HG03135 (cell line): ENCODE data around the gene NGEF.
"Not testable (repeated sequence)": the region's sequence is repeated elsewhere in the genome, so short reads cannot be mapped to it uniquely, and the experiment has no call there.

Source experiments
- ATAC-seq: cut with Tn5 transposase; IDR thresholded peaks from one replicate; pipeline ENCODE4 v1.9.1; 2021; ENCODE audit warnings: mild to moderate bottlenecking, moderate library complexity; ENCODE audit not compliant: unreplicated experiment

Gene NGEF

GRCh38 chr2:233023007-233023760, 10.1 kb upstream of the NGEF start:
- ATAC-seq: no peak

DNA sequence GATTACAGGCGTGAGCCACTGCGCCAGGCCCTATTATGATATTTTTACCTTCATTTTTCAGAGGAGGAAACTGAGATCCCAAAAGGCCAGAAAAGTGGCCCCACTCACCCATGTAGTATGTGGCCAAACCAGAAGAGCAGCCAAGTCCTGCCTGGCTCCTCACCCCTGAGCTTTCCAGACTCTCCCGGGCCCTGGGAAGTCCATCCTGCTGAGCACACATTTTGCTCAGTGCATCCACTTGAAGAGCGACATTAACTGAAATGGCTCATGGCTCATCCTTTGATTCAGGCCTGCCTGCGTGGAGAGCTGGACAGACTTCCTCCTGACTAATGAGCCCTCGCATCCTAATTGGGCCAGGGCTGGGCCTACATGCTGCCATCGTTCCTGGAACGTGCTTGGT, 9.5 kb upstream of the NGEF start:
- no peak for ATAC-seq

- ATAC-seq: no peak
These were observed 8.7 kb upstream of the NGEF start for GRCh38 chr2:233021771-233022170.

DNA sequence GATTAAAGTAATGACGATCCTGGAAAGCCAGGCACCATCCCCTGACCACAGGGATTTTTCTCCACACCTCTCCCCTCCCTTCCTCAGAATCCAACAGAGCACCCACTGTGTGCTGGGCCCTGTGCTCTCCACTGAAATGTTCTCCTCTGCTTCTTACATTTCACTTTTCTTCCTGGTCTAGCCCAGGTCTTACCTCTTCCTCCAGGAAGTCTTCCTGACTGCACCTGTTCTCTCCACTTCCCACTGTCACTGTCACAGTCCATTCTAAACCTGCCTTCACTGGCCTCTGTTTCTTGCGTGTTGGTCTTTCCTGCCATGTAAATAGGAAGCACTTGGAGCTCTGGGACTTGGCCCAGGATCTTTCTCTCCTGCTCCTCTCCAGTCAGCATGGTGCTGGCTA, 7.4 kb upstream of the NGEF start:
- no peak for ATAC-seq

DNA sequence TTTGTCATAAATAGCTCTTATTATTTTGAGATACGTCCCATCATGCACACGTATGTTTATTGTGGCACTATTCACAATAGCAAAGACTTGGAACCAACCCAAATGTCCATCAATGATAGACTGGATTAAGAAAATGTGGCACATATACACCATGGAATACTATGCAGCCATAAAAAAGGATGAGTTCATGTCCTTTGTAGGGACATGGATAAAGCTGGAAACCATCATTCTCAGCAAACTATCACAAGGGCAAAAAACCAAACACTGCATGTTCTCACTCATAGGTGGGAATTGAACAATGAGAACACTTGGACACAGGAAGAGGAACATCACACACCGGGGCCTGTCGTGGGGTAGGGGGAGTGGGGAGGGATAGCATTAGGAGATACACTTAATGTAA, 6.6 kb upstream of the NGEF start:
- ATAC-seq: not testable (repeated sequence)

DNA sequence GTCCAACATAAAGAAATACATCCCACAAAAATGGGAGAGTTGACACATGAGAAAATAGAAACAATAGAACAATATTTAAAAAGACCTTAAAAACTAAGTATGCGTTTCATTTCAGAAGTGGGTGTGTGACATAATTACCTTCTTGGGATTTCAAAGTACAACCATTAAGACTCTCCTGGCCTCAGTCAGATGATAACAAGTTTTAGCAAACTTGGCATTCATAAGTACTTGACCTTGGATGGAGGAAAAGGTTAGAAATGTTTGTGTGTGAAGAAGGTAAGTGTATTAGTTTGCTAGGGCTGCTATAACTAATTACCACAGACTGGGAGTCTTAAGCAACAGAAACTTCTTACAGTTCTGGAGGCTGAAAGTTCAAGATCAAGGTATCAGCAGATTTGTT, 4.9 kb upstream of the NGEF start:
- no peak for ATAC-seq

- no peak for ATAC-seq
These were observed 2.1 kb upstream of the NGEF start for GRCh38 chr2:233015019-233015645.

- ATAC-seq: no peak
These were observed 594 bp upstream of the NGEF start for GRCh38 chr2:233013650-233014049.

DNA sequence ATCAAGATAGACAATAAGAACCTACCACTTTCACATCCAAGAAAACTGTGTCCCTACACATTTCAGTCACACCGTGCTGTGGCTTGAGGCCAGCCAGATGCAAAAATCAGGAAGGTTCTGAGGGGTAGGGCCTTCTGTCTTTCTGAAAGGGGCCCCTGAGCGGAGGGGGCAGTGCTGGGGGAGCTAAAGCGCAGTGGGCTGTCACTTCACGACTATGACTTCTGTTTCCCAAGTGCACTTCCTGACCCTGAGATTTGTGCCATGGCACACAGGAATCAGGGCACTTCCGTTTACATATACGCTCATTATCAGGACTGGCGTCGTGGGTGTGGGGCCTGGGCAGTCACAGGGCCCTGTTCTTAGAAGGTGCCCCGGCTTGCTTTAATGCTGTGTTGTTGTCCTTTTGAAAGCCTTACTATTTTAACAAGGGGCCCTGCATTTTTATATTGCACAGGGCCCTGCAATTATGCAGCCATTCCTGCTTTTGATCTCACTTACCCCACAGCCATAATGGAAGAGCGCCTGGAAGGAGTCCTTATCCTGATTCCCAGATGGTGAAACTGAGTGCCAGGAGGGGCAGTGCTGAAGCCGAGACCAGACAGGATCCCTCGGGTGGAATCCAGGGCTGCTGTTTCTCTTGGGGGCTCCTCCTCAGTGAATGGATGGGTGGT, 620 bp downstream of the NGEF start:
- ATAC-seq: no peak

DNA sequence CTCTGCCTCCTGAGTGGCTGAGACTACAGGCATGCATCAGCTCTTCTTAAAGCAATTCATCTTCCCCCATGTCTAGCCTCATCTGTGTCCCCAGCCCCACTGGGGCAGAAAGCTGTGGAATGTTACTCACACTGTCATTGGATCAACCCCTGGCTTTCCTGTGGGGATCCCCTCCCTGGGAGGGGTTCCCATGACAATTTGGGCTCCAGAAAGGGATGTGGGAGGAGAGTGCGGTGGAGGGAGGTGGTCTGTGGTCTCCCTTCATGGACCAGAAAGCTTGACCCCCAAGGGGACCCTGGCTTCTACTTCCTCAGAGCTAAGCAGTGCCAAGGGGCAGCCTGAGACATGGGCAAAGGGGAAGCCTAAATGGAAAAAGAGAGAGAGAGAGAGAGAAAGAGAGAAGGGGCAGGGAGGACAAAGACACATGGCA, 1.3 kb downstream of the NGEF start:
- no peak for ATAC-seq

DNA sequence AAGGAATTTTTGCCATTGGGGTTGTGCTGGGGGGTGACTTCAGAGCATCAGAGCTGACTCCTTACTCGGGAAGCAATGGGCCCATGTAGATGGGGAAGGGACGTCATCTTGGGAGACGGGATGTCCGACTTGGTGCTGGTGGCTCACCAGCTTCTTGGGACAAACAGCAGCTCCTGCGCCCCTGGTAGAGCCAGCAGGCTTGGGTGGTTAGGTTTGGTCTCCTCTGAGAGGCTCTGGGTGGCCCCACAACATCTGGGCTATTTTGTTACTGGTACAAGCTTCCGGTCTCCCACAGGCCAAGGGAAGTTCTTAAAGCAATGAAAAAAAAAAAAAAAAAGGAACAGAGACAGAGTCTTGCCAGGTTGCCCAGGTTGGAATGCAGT, 1.8 kb downstream of the NGEF start:
- ATAC-seq: no peak

DNA sequence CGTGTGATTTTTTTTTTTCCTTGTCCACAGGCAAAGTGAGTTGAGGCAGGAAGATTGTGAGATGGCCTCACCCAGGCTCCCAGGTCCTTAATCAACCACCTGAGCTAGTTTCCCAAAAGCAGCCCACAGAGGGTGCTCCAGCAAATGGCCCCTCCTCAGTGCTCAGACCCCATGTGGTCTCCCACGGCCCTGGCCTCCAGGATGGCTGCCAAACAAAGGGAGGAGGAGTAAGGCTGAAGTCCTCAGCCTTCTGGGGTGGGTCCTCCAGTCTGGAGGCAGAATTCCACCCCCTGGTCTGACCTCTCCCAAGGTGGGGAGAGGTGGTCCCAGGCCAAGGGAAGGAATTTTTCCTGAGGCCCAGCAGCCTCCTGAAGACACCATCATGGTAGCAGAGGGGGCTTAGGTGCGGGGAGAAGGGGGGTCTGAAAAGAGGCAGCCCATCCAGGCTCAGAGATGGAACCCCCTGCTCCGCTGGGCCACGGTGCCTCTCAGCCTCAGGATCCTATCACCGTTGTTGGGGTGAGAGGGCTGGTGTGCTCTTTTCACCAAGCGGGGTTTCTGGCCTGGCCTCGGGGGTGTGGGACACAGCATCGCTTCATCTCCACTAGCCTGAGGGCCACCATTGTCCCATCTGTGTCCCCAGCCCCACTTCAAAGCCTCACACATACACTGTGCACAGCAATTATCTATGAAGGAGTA, 2.3 kb downstream of the NGEF start:
- ATAC-seq: no peak

DNA sequence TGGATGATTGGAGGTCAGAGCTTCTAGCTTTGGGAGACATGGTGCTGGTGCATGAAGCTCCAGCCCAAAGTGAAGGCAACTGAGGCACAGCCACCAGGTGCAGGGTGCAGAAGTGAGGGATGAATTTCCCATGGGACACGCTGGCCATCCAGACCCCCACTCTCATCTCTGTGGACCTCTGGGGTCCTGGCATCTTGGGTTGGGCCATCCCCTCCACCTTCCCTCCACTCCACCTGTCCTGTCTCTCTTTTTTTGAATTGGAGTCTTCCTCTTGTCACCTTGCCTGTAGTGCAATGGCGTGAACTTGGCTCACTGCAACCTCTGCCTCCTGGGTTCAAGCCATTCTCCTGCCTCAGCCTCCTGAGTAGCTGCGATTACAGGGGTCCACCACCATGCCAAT, 3.4 kb downstream of the NGEF start:
- no peak for ATAC-seq

GRCh38 chr2:233007739-233008138, 5.3 kb downstream of the NGEF start:
- no peak for ATAC-seq

- no peak for ATAC-seq
These were observed 5.8 kb downstream of the NGEF start for GRCh38 chr2:233007270-233007669.

GRCh38 chr2:233006648-233007047, 6.4 kb downstream of the NGEF start:
- no peak for ATAC-seq

GRCh38 chr2:233005096-233005495, 8.0 kb downstream of the NGEF start:
- no peak for ATAC-seq

GRCh38 chr2:233003658-233004555, 9.1 kb downstream of the NGEF start:
- no peak for ATAC-seq

DNA sequence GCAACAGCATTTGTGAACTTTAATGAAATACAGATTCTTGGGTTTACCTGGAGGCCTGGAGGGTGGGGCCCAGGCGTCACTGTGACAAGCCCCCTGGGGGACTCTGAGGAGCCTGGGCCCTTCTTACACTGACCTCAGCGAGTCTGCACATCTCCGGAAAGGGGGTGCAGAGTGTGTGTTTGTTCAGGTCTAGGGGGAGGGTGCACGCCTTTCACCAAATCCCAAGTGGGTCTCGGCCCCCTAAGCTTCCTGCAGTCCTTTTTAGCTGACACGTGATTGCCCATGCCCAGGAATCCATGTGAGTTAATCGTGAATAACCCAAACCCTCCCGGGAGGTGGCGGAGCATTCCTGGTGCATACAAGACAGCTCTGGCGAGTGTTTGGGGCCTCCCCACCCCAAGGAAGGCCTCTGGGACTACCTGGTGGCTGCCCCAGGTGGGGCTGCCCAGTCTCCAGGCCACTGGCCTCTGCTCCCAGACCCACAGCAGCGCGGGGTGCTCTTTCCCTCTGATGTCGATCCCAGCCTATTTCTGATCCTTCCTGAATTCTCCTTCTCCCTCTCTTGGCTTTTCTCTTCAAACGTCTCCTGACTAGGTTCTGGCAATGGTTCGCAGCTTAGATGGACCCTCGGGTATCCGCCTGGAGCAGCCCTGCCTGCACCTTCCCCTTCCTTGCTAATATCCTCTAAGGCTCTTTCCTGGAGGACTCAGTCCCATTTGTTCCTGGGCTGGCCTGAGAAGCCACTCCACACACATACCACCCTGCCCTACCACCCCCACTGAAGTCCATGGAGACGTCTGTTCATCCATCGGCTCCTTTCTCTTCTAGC, 10.0 kb downstream of the NGEF start:
- no peak for ATAC-seq
